ENCODE measurements around the gene STK4.

Gene STK4

GRCh38 chr20:44966030-44966961, at the start of gene STK4:
STK4 (plus strand) TSS chr20:44966512; CDS start chr20:44966569, 57 bp downstream.
- peak; percentile 78 for DNase-seq (ENCODE audit: low read depth, low spot score)

GRCh38 chr20:44916586-44916985, 49.7 kb upstream of the STK4 start:
- no peak for DNase-seq (ENCODE audit: low read depth, low spot score)

- no peak for DNase-seq (ENCODE audit: low read depth, low spot score)
These were observed 48.9 kb upstream of the STK4 start for GRCh38 chr20:44917399-44917798.

DNA sequence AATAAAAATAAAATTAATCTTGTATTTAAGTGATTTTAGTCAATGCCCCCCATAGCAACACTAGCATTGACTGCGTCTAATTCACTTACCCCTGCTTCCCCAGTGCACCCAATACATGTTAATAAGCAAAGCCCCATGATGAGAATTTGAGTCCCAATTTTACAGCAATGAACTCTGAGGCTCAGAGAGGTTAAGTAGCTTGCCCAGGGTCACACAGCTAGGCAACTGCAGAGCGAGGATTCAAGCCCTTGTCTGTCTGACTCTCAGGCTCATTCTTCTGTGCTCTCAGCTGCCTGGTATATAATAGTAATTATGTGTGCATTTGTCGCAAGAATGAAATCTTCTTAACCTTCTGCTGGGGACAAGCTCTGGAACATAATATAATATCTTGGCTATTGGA, 48.0 kb upstream of the STK4 start:
- DNase-seq (ENCODE audit: low read depth, low spot score): no peak

GRCh38 chr20:44918761-44919160, 47.6 kb upstream of the STK4 start:
- no peak for DNase-seq (ENCODE audit: low read depth, low spot score)

GRCh38 chr20:44921447-44921846, 44.9 kb upstream of the STK4 start:
- DNase-seq (ENCODE audit: low read depth, low spot score): no peak

DNA sequence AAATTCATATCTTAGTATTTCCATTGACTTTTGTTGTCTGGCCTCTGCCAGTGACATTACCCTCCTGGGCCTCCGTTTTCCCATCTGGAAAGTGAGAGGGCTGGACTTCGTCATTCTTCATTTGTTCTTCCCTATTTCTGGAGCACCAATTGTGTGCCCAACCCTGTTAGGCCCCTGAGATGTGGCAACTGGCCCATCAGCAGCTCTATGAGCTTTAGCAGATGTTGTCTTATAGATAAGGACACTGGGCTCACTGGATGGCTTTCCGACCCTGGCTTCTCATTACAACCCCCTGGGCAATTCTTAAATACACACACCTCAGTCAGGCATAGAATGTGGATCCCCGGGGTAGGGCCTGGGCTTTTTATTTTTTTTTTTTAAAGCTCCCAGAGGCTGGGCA, 41.8 kb upstream of the STK4 start:
- DNase-seq (ENCODE audit: low read depth, low spot score): no peak

GRCh38 chr20:44928595-44928994, 37.7 kb upstream of the STK4 start:
- no peak for DNase-seq (ENCODE audit: low read depth, low spot score)

GRCh38 chr20:44930517-44931168, 35.7 kb upstream of the STK4 start:
- DNase-seq (ENCODE audit: low read depth, low spot score): no peak

GRCh38 chr20:44931911-44932310, 34.4 kb upstream of the STK4 start:
- no peak for DNase-seq (ENCODE audit: low read depth, low spot score)

- no peak for DNase-seq (ENCODE audit: low read depth, low spot score)
These were observed 33.4 kb upstream of the STK4 start for GRCh38 chr20:44932916-44933315.

DNA sequence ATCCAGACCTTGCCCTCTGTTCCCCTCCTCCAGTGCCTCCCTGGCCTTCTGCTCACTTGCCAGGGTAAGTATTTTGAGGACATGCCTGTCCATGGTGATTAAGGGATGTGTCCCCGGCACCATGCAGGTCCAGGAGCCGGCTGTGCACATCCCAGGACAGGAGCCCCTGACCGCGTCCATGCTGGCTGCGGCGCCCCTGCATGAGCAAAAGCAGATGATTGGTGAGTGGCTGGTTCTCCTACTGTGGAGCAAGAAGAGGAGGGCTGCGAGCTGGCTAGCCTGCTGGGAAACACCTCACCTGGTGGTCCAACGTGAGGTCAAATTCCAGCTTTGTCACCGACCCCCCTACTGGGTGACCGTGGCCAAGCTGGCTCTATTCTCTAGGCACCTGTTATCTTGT, 29.8 kb upstream of the STK4 start:
- no peak for DNase-seq (ENCODE audit: low read depth, low spot score)

DNA sequence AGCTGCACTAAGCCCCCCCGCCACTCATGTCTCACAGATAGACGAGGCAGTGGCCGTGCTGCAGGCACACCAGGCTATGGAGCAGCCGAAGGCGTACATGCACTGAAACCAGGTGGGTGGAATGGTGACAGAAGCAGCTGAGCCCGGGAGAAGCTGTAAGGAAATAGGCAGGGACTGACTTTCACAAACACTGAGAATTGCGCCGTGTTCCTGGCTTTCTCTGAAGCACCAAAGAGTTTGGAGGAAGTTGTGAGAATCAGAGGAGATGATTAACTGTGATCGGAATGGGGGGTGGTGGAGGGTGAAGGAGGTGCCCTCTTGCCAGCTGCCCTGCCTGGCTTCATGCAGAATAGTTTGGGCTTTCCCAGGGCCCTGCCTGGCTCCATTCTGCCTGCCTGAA, 27.7 kb upstream of the STK4 start:
- DNase-seq (ENCODE audit: low read depth, low spot score): no peak

GRCh38 chr20:44941120-44941691, 25.1 kb upstream of the STK4 start:
- no peak for DNase-seq (ENCODE audit: low read depth, low spot score)

DNA sequence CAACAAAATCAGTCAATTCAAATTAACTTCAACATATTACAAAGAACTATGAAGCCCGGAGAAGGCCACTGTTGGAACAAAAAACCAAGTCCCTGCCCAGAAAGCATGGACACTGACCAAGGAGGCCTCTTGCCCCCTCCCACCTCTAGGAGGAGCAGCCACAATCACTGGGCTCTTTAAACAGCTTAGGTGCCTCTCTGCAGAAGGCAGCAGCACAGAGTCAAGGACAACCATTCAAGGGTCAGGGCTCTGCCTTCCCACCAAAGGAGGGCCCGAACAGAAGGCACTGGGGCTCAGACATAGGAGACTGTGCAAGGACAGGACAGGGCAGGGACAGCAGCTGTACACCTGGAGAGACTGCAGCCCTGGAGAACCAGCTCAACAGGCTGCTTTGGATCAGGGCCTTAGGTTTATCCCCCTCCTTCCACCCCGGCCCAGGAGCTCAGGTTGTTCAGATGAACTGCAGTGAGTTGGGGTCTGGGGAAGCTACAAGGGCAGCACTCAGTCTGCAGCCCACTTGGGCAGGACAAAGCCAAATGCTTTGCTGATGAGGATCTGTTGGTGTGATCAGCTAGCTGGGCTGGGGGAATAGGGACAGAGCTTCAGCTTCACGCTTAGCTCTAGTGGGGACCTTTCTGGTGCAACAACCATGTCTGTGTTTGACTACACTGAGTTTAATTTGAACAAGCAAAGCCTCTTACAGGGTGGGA, 23.9 kb upstream of the STK4 start:
- no peak for DNase-seq (ENCODE audit: low read depth, low spot score)

DNA sequence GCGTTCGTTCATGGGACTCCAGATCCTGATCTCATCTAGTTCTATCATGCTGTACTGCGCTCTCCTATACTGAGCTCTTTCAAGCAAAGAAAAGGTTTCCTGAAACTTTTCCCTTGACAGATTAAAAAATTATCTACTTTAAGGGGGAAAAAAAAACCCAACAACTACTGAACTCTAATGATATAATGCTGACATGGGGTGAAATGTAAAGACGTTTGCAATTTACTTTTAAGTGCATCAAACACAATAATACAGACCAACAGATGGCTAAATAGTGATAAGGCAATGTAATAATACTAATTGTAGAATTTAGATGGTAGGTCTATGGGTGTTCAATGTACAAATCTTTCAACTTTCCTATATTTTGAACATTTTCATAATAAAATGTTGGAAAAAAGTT, 22.5 kb upstream of the STK4 start:
- DNase-seq (ENCODE audit: low read depth, low spot score): no peak

DNA sequence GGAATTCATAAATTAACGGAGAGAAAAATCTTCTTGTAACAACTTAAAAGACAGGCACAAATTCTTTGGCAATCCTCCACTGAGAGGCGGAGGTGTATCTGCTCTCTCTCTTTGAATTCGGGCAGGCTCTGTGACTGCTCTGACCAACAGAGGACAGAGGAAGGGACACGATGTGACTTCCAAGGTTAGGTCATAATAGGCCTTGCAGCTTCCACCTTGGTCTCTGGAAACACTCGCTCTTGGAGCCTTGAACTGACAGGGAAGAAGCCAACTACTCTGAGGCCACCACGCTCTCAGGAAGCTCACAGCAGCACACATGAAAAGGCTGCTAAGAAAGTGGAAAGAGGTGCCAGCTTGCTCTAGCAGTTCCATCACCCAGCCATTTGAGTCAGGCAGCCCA, 21.1 kb upstream of the STK4 start:
- DNase-seq (ENCODE audit: low read depth, low spot score): no peak

GRCh38 chr20:44946271-44946852, 19.9 kb upstream of the STK4 start:
- no peak for DNase-seq (ENCODE audit: low read depth, low spot score)

GRCh38 chr20:44948107-44948506, 18.2 kb upstream of the STK4 start:
- no peak for DNase-seq (ENCODE audit: low read depth, low spot score)

- DNase-seq (ENCODE audit: low read depth, low spot score): no peak
These were observed 17.8 kb upstream of the STK4 start for GRCh38 chr20:44948513-44948912.

GRCh38 chr20:44950368-44950767, 15.9 kb upstream of the STK4 start:
- no peak for DNase-seq (ENCODE audit: low read depth, low spot score)

DNA sequence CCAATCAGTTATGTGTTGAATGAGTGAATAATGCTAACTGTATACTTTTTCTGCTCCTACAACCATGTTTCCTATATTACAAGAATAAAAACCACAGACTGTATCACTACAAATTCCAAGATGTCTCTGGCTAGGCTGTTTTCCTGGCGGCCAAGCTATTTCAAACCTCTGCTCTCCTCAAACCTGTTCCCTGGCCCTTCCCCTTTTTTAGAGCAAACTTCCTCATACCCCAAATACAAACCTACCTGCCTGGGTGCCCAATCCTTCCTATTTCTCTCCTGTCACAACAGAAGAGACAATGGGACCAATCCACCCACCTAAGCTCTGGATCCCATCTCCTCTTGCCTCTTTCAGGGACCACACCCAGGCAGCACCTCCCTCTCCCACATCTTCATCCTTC, 13.6 kb upstream of the STK4 start:
- no peak for DNase-seq (ENCODE audit: low read depth, low spot score)
